CD4-positive, alpha-beta T cell treated with Interleukin-12 subunit alpha and Interleukin-12 subunit beta, for 1 hour (primary cell): Measurements from ENCODE around the gene PRRT1B.

Source experiments
- DNase-seq: peaks from one replicate; pipeline ENCODE4 v3.0.0-alpha.2; 2020

PRRT1B gene

GRCh38 chr9:131582466-131583336 is 37.4 kb downstream of the PRRT1B start:
- no peak for DNase-seq

- no peak for DNase-seq
Measured at GRCh38 chr9:131583337-131583645, 38.0 kb downstream of the PRRT1B start.

GRCh38 chr9:131583836-131584555 is 38.7 kb downstream of the PRRT1B start:
- DNase-seq, result no peak

GRCh38 chr9:131584858-131585257 is 39.5 kb downstream of the PRRT1B start:
- DNase-seq, result no peak

- DNase-seq, result peak; percentile 67
Measured at GRCh38 chr9:131585375-131585774, 40.1 kb downstream of the PRRT1B start.

GRCh38 chr9:131587331-131587730 is 42.0 kb downstream of the PRRT1B start:
- DNase-seq, result no peak

- no peak for DNase-seq
Measured at GRCh38 chr9:131587906-131588305, 42.6 kb downstream of the PRRT1B start.

GRCh38 chr9:131588396-131588795 is 43.1 kb downstream of the PRRT1B start:
- no peak for DNase-seq

- DNase-seq, result no peak
Measured at GRCh38 chr9:131589124-131589711, 43.9 kb downstream of the PRRT1B start.

- no peak for DNase-seq
Measured at GRCh38 chr9:131589993-131590392, 44.7 kb downstream of the PRRT1B start.

- peak; percentile 25 for DNase-seq
Measured at GRCh38 chr9:131590449-131590848, 45.1 kb downstream of the PRRT1B start.

- peak; percentile 81 for DNase-seq
Measured at GRCh38 chr9:131590907-131591844, 45.9 kb downstream of the PRRT1B start.

- no peak for DNase-seq
Measured at GRCh38 chr9:131591845-131592208, 46.5 kb downstream of the PRRT1B start.

- DNase-seq, result no peak
Measured at GRCh38 chr9:131593091-131593820, 47.9 kb downstream of the PRRT1B start.

GRCh38 chr9:131593936-131594665 is 48.8 kb downstream of the PRRT1B start:
- no peak for DNase-seq

- no peak for DNase-seq
Measured at GRCh38 chr9:131594906-131595665, 49.8 kb downstream of the PRRT1B start.

- no peak for DNase-seq
Measured at GRCh38 chr9:131595696-131596429, 50.5 kb downstream of the PRRT1B start.

GRCh38 chr9:131596430-131596743 is 51.1 kb downstream of the PRRT1B start:
- no peak for DNase-seq

GRCh38 chr9:131597246-131597645 is 51.9 kb downstream of the PRRT1B start:
- DNase-seq, result no peak

GRCh38 chr9:131598121-131598520 is 52.8 kb downstream of the PRRT1B start:
- peak; percentile 12 for DNase-seq
